Left cardiac atrium (tissue), 4 donors: Measurements from ENCODE around the gene SPATA13. TPM values are rescaled to one million over a fixed set of nuclear protein-coding genes. Genes with fewer than 3 reads are reported as not detected.

Source experiments
- ATAC-seq, 2 donors: fragments of 200-7000 bp; cut with Tn5 transposase; one replicate each; pipeline ENCODE4 v1.9.1; 2020; ENCODE audit warnings: mild to moderate bottlenecking in 2 of 2, moderate library complexity in 2 of 2
- DNase-seq: peaks from one replicate; pipeline ENCODE4 v3.0.0-alpha.2; 2020
- intact Hi-C, 2 donors: fragments of 100-400 bp; cut with DNase I; formaldehyde crosslinking; loops; one replicate each; pipeline versions ENCODE4 v1.14.1 to v1.15.1; 2022 to 2023
- total RNA-seq, 2 donors: library from RNA; stranded (reverse); fragmentation: NEBNext Ultra II Directional; extraction: Animal tissue kit (Norgen Biotek cat#: 25700); gene quantifications; one replicate each; pipeline ENCODE4 v1.2.1, GENCODE V29; 2021
- donor health status: DM: no; HTN: yes; CAD: no.
- donor health status: DM: no; HTN: yes; CAD: no; lungs with severe emphysema.
- donor health status: DM: yes; HTN: yes; CAD: no.
- donor health status: Dilated cardiomyopathy.

The SPATA13 gene
- total RNA-seq, 2 donors from 2014 or later, result 9.0 to 11.2 TPM

DNA sequence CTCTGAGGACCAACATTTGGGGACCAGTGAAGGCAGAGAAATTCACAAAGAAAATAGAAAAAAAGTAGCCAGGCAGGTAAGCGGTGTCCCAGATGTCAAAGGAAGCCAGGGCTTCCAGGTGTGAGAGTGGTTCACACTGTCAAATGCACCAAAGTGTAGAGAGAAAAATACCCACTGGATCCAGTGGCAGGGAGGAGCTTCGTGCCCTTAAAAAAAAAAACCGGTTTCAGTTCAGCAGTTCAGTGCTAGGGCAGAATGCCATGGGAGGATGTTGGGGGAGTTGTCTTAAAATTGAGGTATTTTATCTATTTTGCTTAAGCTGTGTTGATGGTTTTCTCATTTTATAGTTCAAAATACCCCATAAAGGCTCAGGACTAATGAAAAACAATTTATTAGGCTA, 101.0 kb downstream of the SPATA13 start:
- no peak for ATAC-seq
- intact Hi-C loops, result no loop called here
- no peak for DNase-seq

DNA sequence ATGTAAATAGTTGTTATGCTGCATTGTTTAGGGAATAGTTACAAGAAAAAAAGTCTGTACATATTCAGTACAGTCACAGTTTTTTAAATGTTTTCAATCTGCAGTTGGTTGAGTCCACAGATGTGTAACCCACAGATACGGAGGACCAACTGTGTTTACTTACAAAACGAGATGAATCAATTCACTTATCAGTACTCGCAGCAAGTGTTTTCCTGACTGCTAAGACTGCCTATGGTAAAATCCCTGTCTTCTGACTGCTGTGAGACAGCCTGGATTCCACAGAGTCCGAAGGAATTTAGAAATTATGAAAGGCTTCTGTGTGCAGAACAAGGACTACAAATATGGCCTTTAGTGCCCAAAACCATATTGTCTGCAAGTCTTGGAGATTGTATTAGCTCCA, 103.1 kb downstream of the SPATA13 start:
- ATAC-seq (peak; percentile 9 to 75), DNase-seq (no peak)
- intact Hi-C loops, result no loop called here

DNA sequence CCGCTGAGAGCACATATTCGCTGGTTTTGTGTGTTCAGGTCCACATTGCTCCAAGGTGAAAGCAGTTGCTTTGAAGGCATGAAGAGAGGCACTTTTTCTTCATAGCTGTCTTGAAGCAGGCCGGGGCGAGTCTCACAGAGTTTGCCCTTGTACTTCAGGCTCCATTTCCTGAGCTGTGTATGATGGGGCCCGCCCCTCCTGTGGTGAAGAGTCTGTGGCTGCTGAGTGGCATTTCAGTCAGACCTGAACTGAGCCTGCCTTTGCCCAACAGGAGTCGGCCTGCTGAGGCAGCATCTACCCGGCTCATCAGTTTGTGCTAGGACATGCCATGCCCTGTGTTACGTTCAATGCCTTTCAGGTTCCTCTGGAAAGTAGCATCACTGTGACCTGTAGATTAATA, 104.5 kb downstream of the SPATA13 start:
- intact Hi-C loops, result no loop called here
- DNase-seq (no peak), ATAC-seq (peak; percentile 33 to 60)

DNA sequence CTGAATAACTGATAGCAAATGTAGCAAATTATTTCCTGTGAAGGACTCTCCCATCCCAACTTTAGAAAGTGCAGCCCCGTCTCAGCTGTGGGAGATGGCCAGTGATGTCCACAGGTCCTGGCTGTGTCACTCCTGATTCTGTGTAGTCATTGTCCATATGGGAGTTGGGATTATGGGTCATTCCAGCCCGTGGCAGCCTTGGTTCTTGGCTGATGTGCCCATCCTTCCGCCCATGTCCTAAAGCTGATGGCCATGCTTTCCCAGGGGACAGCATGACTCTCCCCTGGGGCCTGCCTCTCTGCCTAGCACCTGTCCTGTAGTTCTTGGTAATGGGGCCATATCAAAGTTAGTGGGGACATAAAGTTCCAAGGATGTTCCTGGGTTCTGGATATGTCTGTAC, 104.9 kb downstream of the SPATA13 start:
- no peak for ATAC-seq
- DNase-seq, result no peak
- intact Hi-C loops, result no loop called here

DNA sequence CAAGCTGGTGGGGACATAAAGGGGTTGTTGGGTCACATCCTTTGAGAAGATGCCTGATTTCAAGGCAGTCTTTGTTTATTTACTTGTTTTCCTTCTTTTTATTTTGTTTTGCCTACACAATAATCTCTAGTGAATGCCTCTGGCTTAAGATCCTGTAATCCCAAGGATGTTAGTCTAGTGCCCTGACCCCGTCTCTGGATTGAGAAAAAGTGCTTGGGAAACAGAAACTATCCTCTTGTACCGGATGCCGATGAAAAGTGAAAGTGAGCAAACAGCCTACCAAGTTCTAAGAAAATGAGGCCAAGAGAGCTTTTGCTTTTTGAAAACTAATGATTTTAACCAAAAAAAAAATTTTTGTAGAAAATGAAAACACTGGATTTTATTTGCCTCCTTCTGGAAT, 106.8 kb downstream of the SPATA13 start:
- ATAC-seq (no peak), DNase-seq (no peak)
- intact Hi-C loops, result no loop called here

DNA sequence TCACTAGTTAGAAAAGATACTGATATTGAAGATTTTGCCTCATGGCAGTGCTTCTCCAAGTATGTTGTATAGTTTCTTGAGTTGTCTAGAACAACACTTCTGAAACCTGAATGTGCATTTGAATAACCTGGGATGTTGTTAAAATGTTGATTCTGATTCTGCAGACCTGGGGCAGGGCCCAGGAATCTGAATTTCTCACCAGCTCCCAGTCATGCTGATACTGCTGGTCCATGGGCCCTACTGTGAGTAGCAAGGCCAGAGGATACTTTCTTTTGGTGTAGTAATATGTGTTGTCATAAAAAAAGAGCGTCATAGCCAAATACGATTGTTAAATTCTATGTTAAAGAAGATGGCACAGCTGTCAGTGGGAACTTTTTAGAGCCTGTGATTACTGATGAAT, 107.3 kb downstream of the SPATA13 start:
- DNase-seq (no peak), ATAC-seq (no peak)
- intact Hi-C loops, result no loop called here

DNA sequence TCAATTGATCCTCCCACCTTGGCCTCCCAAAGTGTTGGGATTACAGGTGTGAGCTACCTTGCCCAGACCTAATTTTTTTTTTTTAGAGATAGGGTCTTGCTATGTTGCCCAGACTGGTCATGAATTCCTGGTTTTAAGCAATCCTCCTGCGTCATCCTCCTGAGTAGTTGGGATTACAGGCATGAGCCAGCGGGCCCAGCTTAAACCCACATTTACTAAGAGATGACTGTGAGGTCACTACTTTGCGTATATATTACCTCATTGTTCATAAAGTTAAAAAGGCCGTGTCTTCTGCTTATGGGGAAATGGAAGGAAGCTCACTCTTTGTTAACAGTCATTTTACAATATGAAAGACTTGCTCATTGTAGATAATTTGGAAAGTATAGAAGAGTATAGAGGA, 109.3 kb downstream of the SPATA13 start:
- ATAC-seq (no peak), DNase-seq (no peak)
- intact Hi-C loops, result no loop called here

DNA sequence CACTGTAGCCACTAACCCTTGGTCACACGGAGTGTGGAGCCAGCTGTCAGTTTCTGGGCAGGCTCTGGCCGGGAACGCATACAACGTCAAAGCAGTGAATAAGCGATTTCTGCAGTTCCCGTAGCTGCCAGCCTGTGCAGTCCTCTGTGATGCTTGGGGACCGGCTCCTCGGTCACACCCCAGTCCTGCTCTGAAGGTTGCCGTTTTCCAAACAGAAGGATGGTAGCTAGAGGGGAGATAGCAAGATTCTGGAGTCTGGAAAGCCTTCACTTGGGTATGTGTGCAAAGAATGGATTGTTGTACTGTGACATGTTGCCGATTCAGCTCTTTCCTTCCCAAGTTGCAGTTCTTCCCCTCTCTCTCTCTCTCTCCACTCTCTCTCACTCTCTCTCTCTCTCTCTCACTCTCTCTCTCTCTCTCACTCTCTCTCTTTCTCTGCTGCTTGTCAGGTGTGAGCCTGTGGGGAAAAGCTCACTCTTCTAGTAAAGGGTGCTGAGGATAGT, 110.2 kb downstream of the SPATA13 start:
- ATAC-seq (peak; percentile 66 to 71), DNase-seq (peak; percentile 78)
- intact Hi-C loops, result no loop called here

DNA sequence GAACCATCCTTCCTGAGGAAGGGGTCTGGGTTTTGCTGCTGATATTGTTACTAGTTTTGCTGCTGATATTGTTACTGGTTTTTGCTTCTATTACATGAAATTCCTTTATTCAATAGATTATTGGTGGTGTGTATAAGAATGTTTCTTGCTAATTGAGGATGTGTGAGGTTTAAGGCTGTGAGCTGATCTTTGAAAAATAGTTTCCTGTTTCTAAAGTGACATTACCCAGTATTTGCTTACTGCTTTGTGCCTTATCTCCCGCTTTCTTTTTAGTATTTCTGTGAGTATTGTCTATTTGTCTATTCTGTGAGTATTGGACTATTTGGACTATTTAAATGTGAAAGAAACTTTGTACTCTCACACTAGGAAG, 110.7 kb downstream of the SPATA13 start:
- intact Hi-C loops, result no loop called here
- no peak for ATAC-seq

DNA sequence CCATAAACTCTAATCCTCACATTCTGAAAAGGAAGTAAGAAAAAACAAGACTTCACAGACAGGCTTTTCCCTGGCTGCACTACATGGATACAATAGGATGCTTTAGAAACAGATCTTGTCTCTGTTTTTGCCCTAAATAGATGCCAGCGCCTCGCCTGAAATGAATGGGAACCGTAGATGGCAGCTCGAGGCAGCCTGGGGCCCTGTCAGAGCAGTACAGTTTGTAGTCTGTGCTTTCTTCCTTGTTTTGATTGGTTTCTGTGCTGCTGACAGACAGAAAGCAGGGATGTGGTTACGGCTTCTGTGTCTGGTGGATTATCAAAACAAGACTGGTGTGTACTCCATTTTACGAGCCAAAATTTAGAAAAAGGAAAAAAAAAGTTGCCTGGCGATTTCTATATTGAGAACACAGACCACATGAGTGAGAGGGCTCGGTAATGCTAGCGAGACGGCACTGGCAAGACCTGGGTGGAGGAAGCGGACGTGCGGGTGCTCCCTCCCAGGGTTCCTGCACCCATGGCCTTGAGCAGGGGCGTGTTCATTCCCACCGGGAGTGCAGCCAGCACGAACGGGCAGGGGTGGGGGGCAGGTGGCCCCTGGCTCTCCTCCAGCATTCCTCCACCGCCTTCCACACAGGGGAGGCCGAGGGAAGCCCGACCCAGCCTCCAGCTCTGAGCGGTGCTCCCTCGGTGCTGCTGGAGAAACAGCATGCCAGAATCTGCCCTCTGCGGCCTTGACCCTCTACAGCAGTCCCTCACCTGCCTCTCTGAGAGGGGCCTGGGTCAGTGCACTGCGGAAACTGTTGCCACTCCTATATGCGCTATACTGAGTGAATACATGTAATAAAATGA, 111.3 kb downstream of the SPATA13 start:
- DNase-seq, result peak; percentile 70
- ATAC-seq, result peak; percentile 84
- intact Hi-C loops, result no loop called here

More for the DNA sequence above, 110.7 kb downstream of the SPATA13 start:
- DNase-seq, result no peak

DNA sequence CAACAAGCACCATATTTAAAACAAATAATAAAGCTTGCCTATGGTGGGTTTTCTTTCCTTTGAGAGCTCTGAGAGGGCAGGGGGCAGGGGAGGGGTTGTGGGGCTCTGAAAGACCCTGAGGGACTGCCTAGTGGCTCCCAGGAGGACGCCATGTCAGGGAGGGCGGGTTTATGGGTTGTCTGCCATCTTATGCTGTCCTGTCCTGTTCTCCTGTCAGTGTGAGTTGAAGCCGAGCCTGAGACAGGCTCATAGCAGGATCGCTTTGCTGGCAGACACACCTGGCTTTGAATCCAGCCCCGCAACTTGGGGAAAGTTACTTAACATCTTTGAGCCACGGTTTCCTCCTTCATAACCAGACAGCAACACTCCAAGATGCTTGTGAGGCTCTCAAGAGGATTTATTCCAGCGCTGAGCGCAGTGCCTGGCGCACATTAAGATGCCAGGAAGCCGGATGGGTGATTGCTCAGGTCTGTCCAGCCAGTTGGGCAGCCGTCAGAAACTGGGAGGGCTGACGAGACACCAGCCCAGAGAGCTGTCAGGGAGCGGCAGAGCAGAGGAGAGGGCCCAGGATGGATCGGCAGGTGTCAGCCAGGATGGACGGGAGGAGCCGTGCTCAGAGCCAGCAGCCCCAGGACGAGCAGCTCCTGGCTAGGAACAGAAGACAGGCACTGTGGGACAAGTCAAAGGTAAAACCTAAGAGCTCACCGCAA, 112.1 kb downstream of the SPATA13 start:
- DNase-seq, result peak; percentile 51
- peak in 1 of 2 donors; percentile 41 for ATAC-seq
- intact Hi-C loops, result no loop called here

DNA sequence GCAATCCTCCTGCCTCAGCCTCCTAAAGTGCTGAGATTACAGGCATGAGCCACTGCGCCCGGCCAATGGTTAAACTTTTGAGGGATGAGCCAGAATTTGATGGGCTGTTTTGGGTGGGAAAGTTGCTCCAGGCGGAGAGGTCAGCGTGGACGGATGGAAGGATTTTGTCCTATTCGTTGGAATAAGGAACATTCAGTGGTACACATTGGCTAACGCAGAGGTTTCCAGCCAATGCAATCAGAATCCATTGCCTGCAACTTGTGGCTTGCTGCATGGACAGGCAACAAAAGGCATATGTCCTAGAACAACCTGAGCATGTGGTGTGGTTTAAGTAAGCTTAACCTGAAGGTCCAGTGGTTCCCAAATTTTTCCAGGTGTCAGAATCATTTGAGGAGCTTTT, 113.4 kb downstream of the SPATA13 start:
- ATAC-seq (no peak), DNase-seq (no peak)
- intact Hi-C loops, result no loop called here

DNA sequence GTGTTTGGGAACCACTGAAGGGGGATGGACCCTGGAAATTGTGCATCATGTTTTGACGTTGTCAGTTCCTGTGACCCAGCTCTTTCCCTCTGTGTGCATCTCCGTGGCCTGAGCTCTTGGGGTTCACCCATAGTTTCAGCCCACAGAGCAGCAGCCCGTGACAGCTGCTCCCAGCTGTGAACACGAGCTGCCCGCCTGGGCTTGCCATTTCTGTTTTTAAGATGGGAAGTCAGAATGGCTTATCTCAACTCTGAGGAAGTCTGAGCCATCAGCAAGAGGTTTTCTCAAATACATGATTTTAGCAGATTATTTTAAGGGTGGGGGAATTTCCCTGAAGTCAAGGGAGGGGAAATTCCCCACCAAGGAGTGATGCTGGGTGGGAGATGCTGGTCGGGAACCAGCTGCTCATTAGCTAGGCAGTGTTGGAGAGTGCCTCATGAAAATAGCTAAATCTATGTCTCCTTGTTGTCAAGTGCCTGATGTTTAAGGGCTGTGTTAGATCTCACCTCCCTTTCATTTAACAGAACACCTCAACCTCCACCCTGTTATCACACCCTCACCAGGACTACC, 114.0 kb downstream of the SPATA13 start:
- peak; percentile 63 for DNase-seq
- ATAC-seq, result peak in 1 of 2 donors; percentile 15
- intact Hi-C loops, result no loop called here

DNA sequence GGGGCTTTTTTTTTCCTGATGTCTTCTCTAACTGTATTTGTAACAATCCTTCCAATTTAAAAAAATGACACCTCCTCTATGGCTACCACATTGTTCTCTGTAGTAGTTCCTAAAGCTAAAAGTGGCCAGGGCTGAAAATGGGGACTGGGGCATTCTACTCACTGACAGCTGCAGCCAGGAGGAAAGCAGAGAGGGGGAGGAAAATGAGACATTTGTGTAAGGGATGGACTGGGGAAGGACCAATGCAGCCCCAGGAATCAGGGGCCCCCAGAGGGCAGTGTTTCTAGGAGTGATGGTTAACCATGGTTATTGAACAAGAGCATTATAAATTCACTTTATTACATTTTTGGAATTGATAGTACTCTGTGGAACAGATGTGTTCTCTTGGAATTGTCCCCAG, 114.5 kb downstream of the SPATA13 start:
- DNase-seq (no peak), ATAC-seq (no peak)
- intact Hi-C loops, result no loop called here

DNA sequence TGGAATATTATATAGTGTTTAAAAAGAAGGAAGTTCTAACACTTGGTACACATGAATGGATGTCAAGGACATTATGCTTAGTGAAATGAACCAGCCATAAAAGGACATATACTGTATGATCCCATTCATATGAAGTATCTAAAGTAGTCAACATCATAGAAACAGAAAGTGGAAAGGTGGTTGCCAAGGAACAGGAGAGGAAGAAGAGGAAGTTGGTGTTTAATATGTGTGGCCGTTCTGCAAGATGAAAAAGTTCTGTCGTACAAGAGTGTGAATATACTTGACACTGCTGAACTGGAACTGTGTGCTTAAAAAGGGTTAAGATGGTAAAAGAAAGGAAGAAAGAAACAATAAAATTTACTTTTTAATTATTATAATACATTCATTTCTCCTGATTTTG, 115.8 kb downstream of the SPATA13 start:
- ATAC-seq (no peak), DNase-seq (no peak)
- intact Hi-C loops, result no loop called here

DNA sequence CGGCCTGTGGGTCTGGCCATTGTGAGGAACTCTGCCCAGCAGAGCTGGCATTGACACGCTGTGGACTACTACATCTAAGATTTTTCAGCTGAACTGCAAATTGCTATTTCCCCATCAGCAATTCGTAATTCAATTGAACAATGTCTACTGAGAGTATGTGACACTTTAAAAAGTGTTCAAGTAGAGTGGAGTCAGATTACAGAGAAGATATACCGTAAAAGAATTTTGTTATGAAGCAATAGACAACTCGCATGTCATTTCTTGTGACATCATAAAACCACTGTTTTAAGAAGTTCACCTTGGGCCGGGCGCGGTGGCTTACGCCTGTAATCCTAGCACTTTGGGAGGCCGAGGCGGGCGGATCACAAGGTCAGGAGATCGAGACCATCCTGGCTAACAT, 116.3 kb downstream of the SPATA13 start:
- intact Hi-C loops, result no loop called here
- DNase-seq (no peak), ATAC-seq (no peak)

DNA sequence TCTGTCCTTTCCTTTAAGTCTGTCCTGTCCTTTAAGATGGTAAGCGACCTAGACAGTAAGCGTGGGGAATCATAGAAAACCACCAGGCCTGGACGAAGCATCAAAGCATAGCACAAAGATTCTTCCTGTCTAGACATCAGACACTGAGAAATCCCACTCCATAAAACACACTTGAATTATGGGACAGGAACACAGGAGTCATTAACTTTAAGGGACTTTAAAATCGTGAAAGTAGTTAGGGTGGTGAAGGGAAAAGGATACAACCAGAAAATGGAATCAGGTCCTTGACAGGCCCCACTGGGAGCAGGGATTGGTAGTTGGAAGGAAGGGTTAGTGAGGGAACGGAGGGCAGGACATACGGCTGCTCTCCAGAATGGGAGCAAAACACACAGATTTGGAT, 117.2 kb downstream of the SPATA13 start:
- intact Hi-C loops, result no loop called here
- no peak for DNase-seq

DNA sequence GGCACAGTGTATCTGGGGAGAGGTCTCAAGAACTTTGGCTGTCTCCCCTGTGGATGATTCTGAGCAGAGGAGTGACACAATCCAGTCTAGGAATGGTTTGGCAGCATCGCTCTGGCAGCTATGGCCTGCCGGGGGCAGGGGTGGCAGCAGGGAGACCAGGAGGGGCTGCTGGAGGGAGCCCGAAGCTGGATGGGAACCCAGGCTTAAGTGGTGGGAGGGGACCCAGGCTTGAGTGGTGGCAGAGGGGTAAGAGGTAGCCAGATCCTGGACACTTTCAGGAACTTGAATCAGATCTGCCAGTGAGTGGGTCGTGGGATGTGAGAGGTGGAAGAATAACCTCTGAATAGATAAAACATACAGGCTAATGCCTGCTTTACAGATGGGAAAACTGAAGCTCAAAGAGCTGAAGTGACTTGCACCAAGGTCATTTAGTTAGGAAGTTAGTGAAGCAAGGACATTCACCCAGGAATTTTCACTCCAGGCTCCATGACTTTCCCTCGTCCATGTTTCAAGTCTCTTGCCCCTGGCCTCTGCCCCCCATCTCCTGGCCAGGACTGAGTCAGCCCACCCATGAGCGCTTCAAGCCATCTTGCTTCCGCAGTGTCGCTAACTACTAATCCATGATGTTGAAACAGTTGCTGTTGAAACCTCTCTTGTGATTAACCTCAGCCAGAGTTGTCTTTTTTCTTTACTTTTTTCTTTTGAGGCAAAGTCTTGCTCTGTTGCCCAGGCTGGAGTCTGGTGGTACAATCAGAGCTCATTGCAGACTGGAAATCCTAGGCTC, 119.0 kb downstream of the SPATA13 start:
- no peak for ATAC-seq
- intact Hi-C loops, result no loop called here
- DNase-seq, result no peak

More for the DNA sequence above, 117.2 kb downstream of the SPATA13 start:
- ATAC-seq, result no peak

DNA sequence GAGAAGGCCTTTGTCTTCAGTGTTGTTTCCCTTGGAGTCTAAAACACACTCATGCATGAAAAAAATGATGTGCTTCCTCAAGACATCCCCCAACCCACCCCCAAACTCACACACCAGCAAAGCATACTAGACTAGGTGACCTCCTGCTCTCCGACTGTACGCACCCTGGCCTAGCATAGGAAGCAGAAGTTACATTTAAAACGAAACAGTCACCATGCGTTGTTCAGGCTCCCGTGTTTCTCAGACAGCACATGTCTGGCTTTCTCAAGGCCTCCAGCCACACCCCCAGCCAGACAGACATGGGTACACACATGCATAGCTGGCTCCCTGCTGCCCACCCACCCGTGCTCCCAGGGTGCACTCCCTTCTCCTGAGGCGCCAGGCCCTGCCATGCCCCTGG, 120.2 kb downstream of the SPATA13 start:
- DNase-seq, result no peak
- peak; percentile 9 to 52 for ATAC-seq
- intact Hi-C loops, result no loop called here
